ENCODE data around the gene PLS3. TPM values are rescaled to one million over a fixed set of nuclear protein-coding genes. Genes with fewer than 3 reads are reported as not detected.

Gene PLS3
- total and polyA plus RNA-seq, 2 donors (not counting 3 experiments of a cell fraction or from before 2014, with no cell fraction given) = 120 to 329 TPM

DNA sequence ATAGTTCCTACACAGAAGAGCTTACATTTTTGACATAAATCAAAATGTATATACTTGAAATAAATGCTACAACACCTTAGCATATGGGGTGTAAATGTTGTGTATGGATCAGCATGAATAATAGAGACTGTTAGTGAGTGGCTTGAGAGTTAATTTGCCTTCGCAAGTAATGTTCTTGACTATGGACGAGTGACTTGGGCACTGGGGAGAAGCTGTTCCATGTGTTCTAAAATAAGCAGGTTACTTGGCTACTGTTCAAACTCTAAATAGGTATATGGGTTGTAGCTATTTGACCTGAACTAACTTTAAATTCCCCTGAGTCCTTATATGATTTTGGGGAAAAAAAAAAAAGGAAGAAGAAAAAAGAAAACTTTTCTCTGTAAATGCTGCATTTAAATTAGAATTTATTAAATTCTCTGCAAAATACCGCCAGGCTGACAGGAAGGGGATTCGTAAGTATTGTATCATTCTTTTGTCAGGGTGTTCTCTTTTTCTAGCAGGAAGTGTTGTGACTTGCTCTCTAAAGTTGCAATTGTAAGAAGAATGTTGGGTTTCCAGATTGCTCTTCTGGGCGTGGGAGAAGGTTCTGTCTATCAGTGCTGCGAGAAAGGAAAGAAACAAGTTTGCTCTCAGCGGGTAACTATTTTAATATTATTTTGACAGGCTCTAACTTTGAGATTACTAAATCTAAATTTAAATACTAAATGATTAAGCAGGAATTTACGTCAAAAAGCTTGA, 32.2 kb downstream of the PLS3 start:
- Histone ChIP-seq H3K27ac (ENCODE audit: insufficient read depth, low read depth, low read length) (peak overlapping the region; percentile 93), H3K4me3 (replicated peaks in 1 of 3; ENCODE audit: insufficient read depth in 1 of 3, low read depth in 1 of 3, low read length in 3 of 3) (peak overlapping the region; percentile 7 to 99 (median 84)), H3K4me2 (ENCODE audit: insufficient read depth, low read length) (peak overlapping the region; percentile 95), H3K9me3 (replicated peaks; ENCODE audit: control insufficient read depth, insufficient read depth, low read length) (no peaks in the 10 kb centered on the region), H2AFZ (ENCODE audit: low read depth, low read length) (no peak overlapping the region), H3K36me3 (ENCODE audit: control insufficient read depth in 2 of 2, extremely low read depth in 1 of 2, insufficient read depth in 2 of 2, low read length in 2 of 2) (peaks cover 0 to 5% of the 10 kb centered on the region in 2 experiments), H4K20me1 (replicated peaks; ENCODE audit: control insufficient read depth, extremely low read depth, insufficient read depth, low read length) (no peaks in the 10 kb centered on the region), H3K9ac (replicated peaks; ENCODE audit: extremely low read depth, insufficient read depth, low read length) (peak overlapping the region; percentile 98), H3K27me3 (ENCODE audit: control insufficient read depth in 2 of 2, insufficient read depth in 2 of 2, low read length in 2 of 2) (no peaks in the 10 kb centered on the region), H3K9me1 (replicated peaks; ENCODE audit: control insufficient read depth, extremely low read depth, insufficient read depth, low read length) (no peaks in the 10 kb centered on the region), H3K4me1 (ENCODE audit: control insufficient read depth, extremely low read depth, insufficient read depth, low read length) (peaks cover 30% of the 10 kb centered on the region), H3K79me2 (ENCODE audit: control insufficient read depth, insufficient read depth, low read length) (peaks cover 77% of the 10 kb centered on the region)
- dilution Hi-C loops (cut with MboI; ENCODE audit: extremely low pct_ligation_motif_present, low sequenced_read_pairs) = no loop called here
- POLR2A ChIA-PET = interaction anchor here (0.5 to 2.3 kb wide), 4 partner anchors 8 to 30 kb away, joined by 3 to 5 read pairs (median 4); no protein-coding TSS in a partner anchor
- TF ChIP-seq POLR2A (IDR thresholded peaks at IDR 0.05; ENCODE audit: low read depth, low read length) (peak; percentile 75), FOS (IDR thresholded peaks at IDR 0.05; ENCODE audit: borderline replicate concordance, insufficient read depth, low read length) (peak; percentile 21), POLR2AphosphoS5 (IDR thresholded peaks at IDR 0.05; ENCODE audit: insufficient read depth, low read depth, low read length) (peak; percentile 49), MYC (IDR thresholded peaks at IDR 0.05; ENCODE audit: low read depth, low read length) (no peak), JUN (IDR thresholded peaks at IDR 0.05; ENCODE audit: borderline replicate concordance, insufficient read depth, insufficient read length, low read depth) (peak; percentile 12)
- TF ChIP-seq, protein P1, sequence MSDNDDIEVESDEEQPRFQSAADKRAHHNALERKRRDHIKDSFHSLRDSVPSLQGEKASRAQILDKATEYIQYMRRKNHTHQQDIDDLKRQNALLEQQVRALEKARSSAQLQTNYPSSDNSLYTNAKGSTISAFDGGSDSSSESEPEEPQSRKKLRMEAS (IDR thresholded peaks at IDR 0.05; ENCODE audit: insufficient read depth, insufficient read length) = no peak
- CTCF ChIA-PET = interaction anchor here (0.8 kb wide), 1 partner anchor 248 kb away, joined by 3 read pairs; no protein-coding TSS in a partner anchor
- DNase-seq (ENCODE audit: low read depth, low spot score) = peak; percentile 71
- TSS peak; percentile 20 for BruUV-seq (replicated peaks)
- intact Hi-C loops (cut with micrococcal nuclease) = loop anchor here (1.0 kb wide), 2 partner anchors 9 to 32 kb away; partner anchors contain the start of gene PLS3
- FAIRE-seq = peak; percentile 81
